ENCODE data around the gene AQP12A. TPM values are rescaled to one million over a fixed set of nuclear protein-coding genes. Genes with fewer than 3 reads are reported as not detected.

Gene AQP12A
- total RNA-seq, 5 donors from 2014 or later (not counting 1 experiment from before 2014, with no cell fraction given), result not detected

- Histone ChIP-seq H3K4me3 (ENCODE audit: control insufficient read depth in 1 of 2, extremely low read depth in 1 of 2, low read length in 1 of 2) (no peak overlapping the region), H3K27me3 (replicated peaks in 1 of 2; ENCODE audit: control insufficient read depth in 2 of 2, extremely low read depth in 1 of 2, insufficient read depth in 2 of 2, low read length in 1 of 2) (peaks cover 0 to 37% of the 10 kb centered on the region in 2 experiments), H3K36me3 (ENCODE audit: control insufficient read depth in 2 of 2, extremely low read depth in 1 of 2, insufficient read depth in 1 of 2, low read length in 1 of 2) (no peaks in the 10 kb centered on the region), H3K9me3 (no peaks in the 10 kb centered on the region), H3K4me1 (ENCODE audit: control insufficient read depth in 1 of 2, extremely low read depth in 1 of 2, insufficient read depth in 2 of 2, low read length in 2 of 2) (peaks cover 9 to 23% of the 10 kb centered on the region in 2 experiments), H3K27ac (ENCODE audit: low read length) (no peak overlapping the region)
- H3K4me1 Mint-ChIP-seq, result peaks cover 16 to 22% (median 16%) of the 10 kb centered on the region in 3 donors
- no peaks in the 10 kb centered on the region for H3K9me3 Mint-ChIP-seq
- ATAC-seq (replicated peaks in 1 of 4), result peak; percentile 48 to 96 (median 67)
- peaks cover 5 to 10% of the 10 kb centered on the region in 2 donors for H3K27me3 Mint-ChIP-seq
- DNase-seq, result peak in 22 of 35 experiments; percentile 6 to 59 (median 20)
- ChIA-PET CTCF (interaction anchor here in 1 of 2 donors (1.0 to 1.2 kb wide), 3 partner anchors 118 to 191 kb away, joined by 3 to 5 read pairs (median 3); partner anchors contain the start of gene CAPN10), POLR2A (no interaction called here)
- peak overlapping the region; percentile 39 to 57 (median 54) for H3K4me3 Mint-ChIP-seq
- WGBS (ENCODE audit: insufficient coverage), result 7% methylated on average over 13 of the region's 19 CpGs
- H3K36me3 Mint-ChIP-seq, result no peaks in the 10 kb centered on the region
- peak overlapping the region in 1 of 2 donors; percentile 1 for H3K27ac Mint-ChIP-seq
These were observed 13.0 kb downstream of the AQP12A start for GRCh38 chr2:240704651-240705050.

- Histone ChIP-seq H3K9me3 (no peaks in the 10 kb centered on the region), H3K27me3 (replicated peaks in 1 of 2; ENCODE audit: control insufficient read depth in 2 of 2, extremely low read depth in 1 of 2, insufficient read depth in 2 of 2, low read length in 1 of 2) (peaks cover 0 to 39% of the 10 kb centered on the region in 2 experiments), H3K4me3 (ENCODE audit: control insufficient read depth in 1 of 2, extremely low read depth in 1 of 2, low read length in 1 of 2) (no peak overlapping the region), H3K4me1 (ENCODE audit: control insufficient read depth in 1 of 2, extremely low read depth in 1 of 2, insufficient read depth in 2 of 2, low read length in 2 of 2) (peaks cover 9 to 23% of the 10 kb centered on the region in 2 experiments), H3K36me3 (ENCODE audit: control insufficient read depth in 2 of 2, extremely low read depth in 1 of 2, insufficient read depth in 1 of 2, low read length in 1 of 2) (no peaks in the 10 kb centered on the region), H3K27ac (ENCODE audit: low read length) (no peak overlapping the region)
- Mint-ChIP-seq H3K4me3 (peak overlapping the region; percentile 39 to 57 (median 54)), H3K27ac (peak overlapping the region in 1 of 2 donors; percentile 1), H3K4me1 (peaks cover 16 to 22% (median 16%) of the 10 kb centered on the region in 3 donors), H3K9me3 (no peaks in the 10 kb centered on the region), H3K36me3 (no peaks in the 10 kb centered on the region), H3K27me3 (peaks cover 5 to 10% of the 10 kb centered on the region in 2 donors)
- CTCF ChIA-PET, result interaction anchor here in 1 of 2 donors (1.0 to 1.2 kb wide), 3 partner anchors 119 to 191 kb away, joined by 3 to 5 read pairs (median 3); partner anchors contain the start of gene CAPN10
- peak; percentile 54 to 73 (median 60) for ATAC-seq (replicated peaks in 1 of 4)
- peak in 2 of 35 experiments; percentile 19 to 23 for DNase-seq
- POLR2A ChIA-PET, result no interaction called here
- 24% methylated on average over 9 of the region's 12 CpGs for WGBS (ENCODE audit: insufficient coverage)
These were observed 13.6 kb downstream of the AQP12A start for GRCh38 chr2:240705204-240705791.

- no peak overlapping the region for H3K27ac Mint-ChIP-seq
- POLR2A ChIA-PET, result no interaction called here
- no peak for DNase-seq
These were observed 15.5 kb downstream of the AQP12A start for GRCh38 chr2:240707043-240707756.

GRCh38 chr2:240707821-240708220 is 16.2 kb downstream of the AQP12A start:
- Mint-ChIP-seq H3K4me3 (no peak overlapping the region), H3K27me3 (peaks cover 2 to 10% of the 10 kb centered on the region in 2 donors), H3K9me3 (no peaks in the 10 kb centered on the region), H3K27ac (no peak overlapping the region), H3K36me3 (no peaks in the 10 kb centered on the region), H3K4me1 (peaks cover 16 to 21% (median 16%) of the 10 kb centered on the region in 3 donors)
- Histone ChIP-seq H3K4me1 (ENCODE audit: control insufficient read depth in 1 of 2, extremely low read depth in 1 of 2, insufficient read depth in 2 of 2, low read length in 2 of 2) (peaks cover 9 to 23% of the 10 kb centered on the region in 2 experiments), H3K4me3 (ENCODE audit: control insufficient read depth in 1 of 2, extremely low read depth in 1 of 2, low read length in 1 of 2) (no peak overlapping the region), H3K27ac (ENCODE audit: low read length) (no peak overlapping the region), H3K36me3 (ENCODE audit: control insufficient read depth in 2 of 2, extremely low read depth in 1 of 2, insufficient read depth in 1 of 2, low read length in 1 of 2) (no peaks in the 10 kb centered on the region), H3K9me3 (no peaks in the 10 kb centered on the region), H3K27me3 (replicated peaks in 1 of 2; ENCODE audit: control insufficient read depth in 2 of 2, extremely low read depth in 1 of 2, insufficient read depth in 2 of 2, low read length in 1 of 2) (peaks cover 0 to 31% of the 10 kb centered on the region in 2 experiments)
- ATAC-seq (replicated peaks in 1 of 4), result no peak
- DNase-seq, result no peak
- ChIA-PET CTCF (no interaction called here), POLR2A (no interaction called here)
- 95% methylated on average over 7 of the region's 10 CpGs for WGBS (ENCODE audit: insufficient coverage)

More at GRCh38 chr2:240707043-240707756, 15.5 kb downstream of the AQP12A start:
- Histone ChIP-seq H3K9me3 (no peaks in the 10 kb centered on the region), H3K27ac (ENCODE audit: low read length) (no peak overlapping the region), H3K27me3 (replicated peaks in 1 of 2; ENCODE audit: control insufficient read depth in 2 of 2, extremely low read depth in 1 of 2, insufficient read depth in 2 of 2, low read length in 1 of 2) (peaks cover 0 to 36% of the 10 kb centered on the region in 2 experiments), H3K4me1 (ENCODE audit: control insufficient read depth in 1 of 2, extremely low read depth in 1 of 2, insufficient read depth in 2 of 2, low read length in 2 of 2) (peaks cover 9 to 23% of the 10 kb centered on the region in 2 experiments), H3K36me3 (ENCODE audit: control insufficient read depth in 2 of 2, extremely low read depth in 1 of 2, insufficient read depth in 1 of 2, low read length in 1 of 2) (no peaks in the 10 kb centered on the region), H3K4me3 (ENCODE audit: control insufficient read depth in 1 of 2, extremely low read depth in 1 of 2, low read length in 1 of 2) (no peak overlapping the region)
- no peak overlapping the region for H3K4me3 Mint-ChIP-seq
- CTCF ChIA-PET, result no interaction called here
- no peaks in the 10 kb centered on the region for H3K9me3 Mint-ChIP-seq
- peaks cover 5 to 10% of the 10 kb centered on the region in 2 donors for H3K27me3 Mint-ChIP-seq
- H3K36me3 Mint-ChIP-seq, result no peaks in the 10 kb centered on the region
- peaks cover 16 to 22% (median 16%) of the 10 kb centered on the region in 3 donors for H3K4me1 Mint-ChIP-seq
- no peak for ATAC-seq (replicated peaks in 1 of 4)
- 93% methylated on average over 6 of the region's 15 CpGs for WGBS (ENCODE audit: insufficient coverage)

- no peaks in the 10 kb centered on the region for H3K9me3 ChIP-seq
- DNase-seq, result no peak
- Mint-ChIP-seq H3K9me3 (no peaks in the 10 kb centered on the region), H3K36me3 (no peaks in the 10 kb centered on the region), H3K27ac (no peak overlapping the region), H3K4me1 (peaks cover 13 to 15% (median 14%) of the 10 kb centered on the region in 3 donors), H3K27me3 (peaks cover 0 to 6% of the 10 kb centered on the region in 2 donors), H3K4me3 (no peak overlapping the region)
- POLR2A ChIA-PET, result no interaction called here
- WGBS (ENCODE audit: insufficient coverage), result 71% methylated on average over 1 of the region's 7 CpGs
- peaks cover 9 to 23% of the 10 kb centered on the region in 2 experiments for H3K4me1 ChIP-seq (ENCODE audit: control insufficient read depth in 1 of 2, extremely low read depth in 1 of 2, insufficient read depth in 2 of 2, low read length in 2 of 2)
- peaks cover 0 to 31% of the 10 kb centered on the region in 2 experiments for H3K27me3 ChIP-seq (replicated peaks in 1 of 2; ENCODE audit: control insufficient read depth in 2 of 2, extremely low read depth in 1 of 2, insufficient read depth in 2 of 2, low read length in 1 of 2)
- CTCF ChIA-PET, result no interaction called here
- H3K27ac ChIP-seq (ENCODE audit: low read length), result no peak overlapping the region
- no peaks in the 10 kb centered on the region for H3K36me3 ChIP-seq (ENCODE audit: control insufficient read depth in 2 of 2, extremely low read depth in 1 of 2, insufficient read depth in 1 of 2, low read length in 1 of 2)
- H3K4me3 ChIP-seq (ENCODE audit: control insufficient read depth in 1 of 2, extremely low read depth in 1 of 2, low read length in 1 of 2), result no peak overlapping the region
- ATAC-seq (replicated peaks in 1 of 4), result no peak
These were observed 16.8 kb downstream of the AQP12A start for GRCh38 chr2:240708457-240708856.

GRCh38 chr2:240711296-240711695 is 19.6 kb downstream of the AQP12A start:
- WGBS (ENCODE audit: insufficient coverage), result 79% methylated on average over 8 of the region's 9 CpGs
- peaks cover 0 to 26% of the 10 kb centered on the region in 2 experiments for H3K27me3 ChIP-seq (replicated peaks in 1 of 2; ENCODE audit: control insufficient read depth in 2 of 2, extremely low read depth in 1 of 2, insufficient read depth in 2 of 2, low read length in 1 of 2)
- CTCF ChIA-PET, result no interaction called here
- H3K27me3 Mint-ChIP-seq, result peaks cover 0 to 2% of the 10 kb centered on the region in 2 donors
- H3K9me3 Mint-ChIP-seq, result no peaks in the 10 kb centered on the region
- no peak overlapping the region for H3K4me3 ChIP-seq (ENCODE audit: control insufficient read depth in 1 of 2, extremely low read depth in 1 of 2, low read length in 1 of 2)
- H3K27ac ChIP-seq (ENCODE audit: low read length), result no peak overlapping the region
- no peaks in the 10 kb centered on the region for H3K4me1 Mint-ChIP-seq
- no peak for DNase-seq
- ATAC-seq (replicated peaks in 1 of 4), result no peak
- no peak overlapping the region for H3K4me3 Mint-ChIP-seq
- POLR2A ChIA-PET, result no interaction called here
- no peaks in the 10 kb centered on the region for H3K36me3 Mint-ChIP-seq
- no peaks in the 10 kb centered on the region for H3K9me3 ChIP-seq
- no peaks in the 10 kb centered on the region for H3K4me1 ChIP-seq (ENCODE audit: control insufficient read depth in 1 of 2, extremely low read depth in 1 of 2, insufficient read depth in 2 of 2, low read length in 2 of 2)
- no peaks in the 10 kb centered on the region for H3K36me3 ChIP-seq (ENCODE audit: control insufficient read depth in 2 of 2, extremely low read depth in 1 of 2, insufficient read depth in 1 of 2, low read length in 1 of 2)
- H3K27ac Mint-ChIP-seq, result no peak overlapping the region

Measured in T-cell (primary cell).